T-helper 2 cell (primary cell): ENCODE measurements around the gene VSNL1.
"Not testable (repeated sequence)": the region's sequence is repeated elsewhere in the genome, so short reads cannot be mapped to it uniquely, and the experiment has no call there.

Experiments
- DNase-seq, 5 experiments: peaks; one replicate each; pipeline versions ENCODE4 v3.0.0 to v3.0.0-alpha.2; 2012 to 2022

VSNL1 gene

DNA sequence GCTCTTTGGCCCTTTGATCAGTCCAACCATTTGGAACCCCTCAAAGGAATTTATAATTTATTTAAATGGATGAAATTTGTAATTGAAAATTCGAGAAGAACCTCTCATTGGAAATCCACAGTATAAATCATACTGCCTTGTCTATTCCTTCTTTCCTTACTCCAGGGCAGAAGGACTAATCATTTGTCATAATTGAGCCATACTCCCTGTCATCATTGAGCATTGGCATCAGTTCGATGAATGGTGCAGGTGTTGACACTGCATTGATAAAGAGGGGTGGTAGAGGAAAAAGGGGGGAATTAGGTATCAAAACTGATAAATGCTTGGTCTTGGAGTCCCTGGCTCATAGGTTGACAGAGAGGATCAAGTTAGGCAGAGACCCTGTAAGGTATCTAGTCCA is 2.0 kb downstream of the VSNL1 start:
- no peak for DNase-seq

DNA sequence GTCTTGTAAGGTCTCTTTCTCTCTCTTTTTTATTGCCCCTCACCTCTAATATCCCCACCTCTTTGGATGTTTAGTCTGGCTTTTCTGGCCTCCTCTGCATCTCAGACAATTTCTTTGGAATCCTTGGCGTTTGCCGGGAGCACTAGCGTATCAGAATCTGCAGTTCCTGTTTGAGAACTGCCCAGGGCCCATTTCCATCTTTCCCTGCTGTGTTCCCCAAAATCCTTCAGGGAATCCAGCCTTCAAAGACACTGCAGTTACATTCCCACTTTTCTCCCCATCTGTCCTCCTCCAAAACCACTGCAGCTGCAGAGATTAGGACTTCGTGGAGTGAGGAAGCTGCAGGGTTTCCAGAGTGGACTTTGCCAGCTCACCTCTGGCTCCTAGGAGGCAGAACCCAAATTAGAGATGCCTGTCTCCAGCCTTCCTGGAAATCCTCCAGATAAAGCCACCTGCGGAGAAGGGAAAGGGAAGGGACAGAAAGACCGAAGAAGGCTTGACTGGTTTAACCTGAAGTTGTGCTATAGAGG is 2.7 kb downstream of the VSNL1 start:
- no peak for DNase-seq

DNA sequence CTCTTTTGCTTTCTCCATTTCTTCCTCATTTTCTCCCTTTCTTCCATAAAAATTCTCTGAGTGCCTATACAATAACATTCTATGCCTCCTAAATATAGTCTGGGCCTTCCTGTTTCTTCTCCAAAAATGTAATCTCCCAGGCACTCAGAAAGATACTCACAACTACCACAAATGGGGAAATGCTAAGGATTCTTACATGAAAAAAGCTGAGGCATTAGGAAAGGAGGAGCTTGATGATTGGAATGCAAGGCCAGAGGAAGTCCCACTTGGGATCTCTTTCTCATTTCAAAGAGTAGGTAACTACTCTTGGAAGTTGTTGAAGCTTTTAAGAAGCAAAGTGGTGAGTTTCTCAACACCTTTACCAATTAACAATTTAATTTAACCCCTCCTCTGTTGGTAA is 3.4 kb downstream of the VSNL1 start:
- no peak for DNase-seq

DNA sequence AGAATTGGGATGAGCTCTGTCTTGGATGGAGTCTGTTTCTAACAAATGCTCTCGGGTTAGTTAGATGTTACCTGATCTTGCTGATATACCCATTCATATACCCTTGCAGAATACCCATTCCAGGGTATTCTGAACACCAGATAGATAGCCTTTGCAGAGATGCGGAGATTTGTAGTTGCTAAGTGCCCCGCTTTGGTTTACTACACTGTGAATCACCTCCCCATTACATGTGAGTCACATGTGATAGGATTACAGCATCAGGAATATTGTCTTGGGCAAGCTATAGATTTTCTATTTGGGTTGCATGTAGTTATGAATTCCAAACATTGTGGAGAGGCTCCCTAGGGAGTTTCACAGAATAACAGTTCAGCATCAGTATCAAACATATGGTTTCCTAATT is 3.8 kb downstream of the VSNL1 start:
- DNase-seq: no peak

DNA sequence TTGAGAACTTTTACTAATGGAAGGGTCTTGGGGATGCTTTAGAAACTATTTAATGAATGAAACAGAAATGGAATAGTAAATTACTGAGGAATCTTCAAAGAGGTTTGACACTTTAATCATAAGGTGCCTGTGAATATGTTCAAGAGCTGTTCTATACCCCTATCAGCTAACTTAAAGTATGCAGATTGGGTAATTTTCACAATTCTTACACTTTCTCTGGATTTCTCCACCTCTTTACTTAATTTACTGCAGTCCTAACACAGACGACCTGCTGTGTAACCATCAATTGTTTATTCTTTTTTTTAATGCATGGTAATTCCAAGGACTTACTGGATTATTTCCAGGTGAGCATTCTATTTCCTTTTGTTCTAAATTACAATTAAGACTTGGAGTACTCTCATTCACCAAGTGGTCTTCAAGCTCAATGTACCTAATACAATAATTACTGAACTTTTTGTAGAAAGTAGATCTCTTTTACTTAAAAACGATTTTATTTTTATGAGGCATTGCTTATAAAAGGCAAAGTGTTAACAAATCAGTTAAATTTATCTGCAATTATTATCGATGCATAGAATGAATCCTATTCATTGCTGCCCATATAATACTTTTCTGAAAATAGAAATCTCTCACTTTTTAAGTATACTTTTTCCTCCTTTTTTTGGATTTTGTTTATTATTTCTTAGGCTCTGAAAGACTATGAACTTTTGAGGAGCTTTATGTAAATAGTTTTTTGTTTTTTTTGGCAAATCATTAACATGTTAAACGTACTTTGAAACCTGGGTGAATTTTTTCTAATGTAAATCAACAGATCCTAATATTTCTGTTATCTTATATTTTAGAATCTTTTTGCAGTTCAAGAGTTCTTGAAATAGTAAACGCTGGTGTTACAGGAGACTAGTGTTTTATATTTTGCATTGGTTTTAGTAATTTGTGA is 5.5 kb downstream of the VSNL1 start:
- no peak for DNase-seq

DNA sequence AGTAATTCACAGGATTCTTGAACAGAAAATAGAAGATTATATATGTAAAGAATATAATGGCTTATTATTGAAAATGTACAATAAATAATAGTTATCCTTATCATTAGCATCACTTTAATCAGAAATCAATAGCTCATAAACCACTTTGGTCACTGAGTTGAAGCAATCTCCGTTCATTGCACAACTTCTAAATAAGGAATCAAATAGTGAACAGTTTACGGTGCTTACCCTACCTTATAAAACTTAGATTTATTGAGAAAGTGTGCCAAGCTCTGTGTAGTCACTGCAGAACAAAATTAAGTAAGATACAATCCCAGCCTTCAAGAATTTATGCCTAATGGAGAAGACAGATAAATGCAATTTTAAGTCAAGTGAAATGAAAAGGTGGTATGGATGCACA is 6.7 kb downstream of the VSNL1 start:
- no peak for DNase-seq

DNA sequence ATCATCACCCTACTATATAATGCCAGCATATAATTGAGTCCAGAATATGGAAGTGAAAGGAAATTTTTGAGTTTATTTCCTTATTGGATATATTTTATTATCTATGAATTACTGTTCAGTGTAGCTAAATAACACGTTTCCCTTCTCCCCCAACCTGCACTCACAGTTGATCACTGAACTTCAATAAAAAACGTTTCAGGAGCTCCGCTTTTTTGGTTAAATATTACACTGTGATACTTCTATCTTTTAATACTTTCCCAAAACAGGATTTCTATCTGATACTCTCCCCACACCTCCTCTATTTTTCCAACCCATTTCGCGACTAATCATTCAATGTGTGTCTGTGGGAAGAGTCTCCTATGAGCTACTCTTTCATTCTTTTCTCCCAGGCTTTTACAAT is 7.2 kb downstream of the VSNL1 start:
- no peak for DNase-seq

DNA sequence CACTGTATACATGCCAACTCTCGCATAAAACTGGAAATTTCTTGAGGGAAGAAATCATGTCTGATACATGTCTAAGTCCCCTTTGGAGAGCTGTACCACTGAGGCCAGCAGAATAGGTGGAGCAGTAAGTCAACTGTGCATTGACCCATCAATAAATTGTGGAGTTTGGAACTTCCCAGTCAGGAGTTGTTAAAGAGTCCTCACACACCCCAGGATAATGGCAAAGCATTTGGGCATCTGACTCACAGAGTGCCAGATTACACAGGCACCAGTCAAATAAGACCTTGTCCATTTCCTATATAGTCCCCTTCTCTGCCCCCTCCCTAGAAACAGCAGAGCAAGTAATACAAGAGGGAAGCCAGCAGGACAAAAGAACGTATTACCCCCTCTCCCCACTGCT is 10.4 kb downstream of the VSNL1 start:
- DNase-seq: no peak

DNA sequence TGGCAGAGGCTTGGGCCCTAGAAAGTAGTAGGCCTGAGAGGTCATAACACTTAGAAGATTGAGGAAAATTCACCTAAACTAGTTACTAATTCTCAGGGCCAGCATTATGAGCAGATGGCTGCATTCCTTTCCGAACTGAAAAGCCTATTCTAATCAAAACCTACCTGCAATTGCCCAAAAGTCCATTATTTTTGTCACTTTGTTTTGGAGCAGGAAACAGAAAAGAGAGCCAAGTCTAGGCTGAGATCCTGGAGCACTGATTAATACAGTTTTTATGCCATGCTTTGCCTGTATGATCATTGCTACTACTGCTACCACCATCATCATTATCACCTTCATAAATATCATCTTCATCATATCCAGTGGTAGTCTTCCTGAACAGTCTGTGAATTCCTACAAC is 14.7 kb downstream of the VSNL1 start:
- DNase-seq: no peak

DNA sequence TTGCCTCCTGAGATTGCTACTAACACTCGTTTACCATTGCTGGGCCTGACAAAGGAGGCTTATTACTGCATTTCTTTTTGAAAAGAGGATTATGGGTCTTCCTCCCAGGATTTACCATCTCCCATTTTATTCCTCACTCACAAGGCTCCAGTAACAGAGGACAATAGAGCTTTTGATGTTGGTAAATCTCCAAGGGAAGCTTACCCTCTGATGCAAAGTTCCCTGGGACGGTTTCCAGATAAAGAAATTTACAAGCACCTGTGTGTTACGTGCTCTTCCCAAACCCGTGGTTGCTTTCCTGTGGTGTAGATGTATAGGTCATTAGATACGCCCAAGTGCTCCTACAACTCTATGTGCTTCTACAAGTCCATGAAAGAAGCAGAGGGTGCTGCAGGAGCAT is 17.1 kb downstream of the VSNL1 start:
- no peak for DNase-seq

DNA sequence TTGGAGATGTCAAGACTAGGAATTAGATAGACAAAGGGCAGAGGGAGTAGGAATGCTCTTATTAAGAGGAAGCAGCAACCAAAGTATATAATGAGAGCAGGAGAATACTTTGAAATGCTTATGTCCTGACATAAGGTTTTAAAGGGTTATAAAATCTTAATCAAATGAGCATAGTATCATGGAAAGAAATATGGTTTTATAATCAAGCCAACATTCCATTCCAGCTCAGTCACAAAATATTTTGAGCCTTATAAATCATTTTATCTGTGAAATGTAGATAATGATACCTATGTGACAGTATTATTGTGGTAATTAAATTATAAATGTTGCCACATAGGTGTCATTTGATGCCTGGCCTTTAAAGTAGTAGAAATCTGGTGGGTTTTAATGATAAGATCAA is 17.6 kb downstream of the VSNL1 start:
- DNase-seq: no peak

DNA sequence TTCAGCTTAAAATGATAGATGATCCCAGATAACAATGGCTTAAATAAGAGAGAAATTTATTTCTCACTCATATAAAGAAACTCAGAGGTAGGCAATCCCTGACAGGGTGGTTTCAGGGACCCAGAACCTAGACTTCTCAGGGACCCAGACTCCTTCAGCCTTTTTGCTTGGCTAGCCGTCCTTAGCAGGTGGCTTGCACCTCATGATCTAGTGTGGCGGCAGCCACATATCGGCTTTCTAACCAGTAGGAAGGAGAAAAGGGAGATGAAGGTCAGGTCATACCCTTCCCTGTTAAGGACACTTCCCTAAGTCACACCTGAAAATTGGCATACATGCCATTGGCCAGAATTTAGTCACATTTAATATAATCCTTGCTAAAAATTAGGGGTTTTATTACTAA is 18.4 kb downstream of the VSNL1 start:
- no peak for DNase-seq

DNA sequence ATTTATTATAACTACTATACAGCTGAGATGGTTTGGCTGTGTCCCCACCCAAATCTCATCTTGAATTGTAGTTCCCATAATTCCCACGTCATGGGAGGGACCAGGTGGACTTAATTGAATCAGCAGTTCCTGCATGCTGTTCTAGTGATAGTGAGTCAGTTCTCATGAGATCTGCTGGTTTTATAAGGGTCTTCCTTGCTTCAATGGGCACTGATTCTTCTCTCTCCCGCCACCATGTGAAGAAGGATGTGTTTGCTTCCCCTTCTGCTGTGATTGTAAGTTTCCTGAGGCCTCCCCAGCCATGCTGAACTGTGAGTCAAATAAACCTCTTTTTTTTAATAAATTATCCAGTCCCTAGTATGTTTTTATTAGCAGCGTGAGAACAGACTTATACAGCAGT is 25.2 kb downstream of the VSNL1 start:
- DNase-seq: not testable (repeated sequence)

DNA sequence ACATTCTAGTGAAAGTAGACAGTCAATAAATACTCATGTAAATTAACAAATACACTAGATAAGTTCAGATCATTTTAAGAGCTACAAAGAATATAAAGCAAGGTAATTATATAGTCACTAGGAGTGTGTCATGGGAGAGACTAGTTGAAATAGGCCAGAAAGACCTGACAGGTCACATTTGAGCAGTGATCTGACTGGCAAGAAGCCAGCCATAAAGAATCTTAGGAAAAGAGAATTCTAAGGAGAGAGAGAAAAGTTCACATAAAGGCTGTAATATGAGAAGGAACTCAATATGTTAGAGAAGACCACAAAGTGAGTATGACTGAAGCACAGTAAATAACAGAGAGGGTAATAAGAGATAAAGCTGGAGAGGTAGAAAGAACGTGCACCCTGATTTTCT is 31.2 kb downstream of the VSNL1 start:
- DNase-seq: no peak

DNA sequence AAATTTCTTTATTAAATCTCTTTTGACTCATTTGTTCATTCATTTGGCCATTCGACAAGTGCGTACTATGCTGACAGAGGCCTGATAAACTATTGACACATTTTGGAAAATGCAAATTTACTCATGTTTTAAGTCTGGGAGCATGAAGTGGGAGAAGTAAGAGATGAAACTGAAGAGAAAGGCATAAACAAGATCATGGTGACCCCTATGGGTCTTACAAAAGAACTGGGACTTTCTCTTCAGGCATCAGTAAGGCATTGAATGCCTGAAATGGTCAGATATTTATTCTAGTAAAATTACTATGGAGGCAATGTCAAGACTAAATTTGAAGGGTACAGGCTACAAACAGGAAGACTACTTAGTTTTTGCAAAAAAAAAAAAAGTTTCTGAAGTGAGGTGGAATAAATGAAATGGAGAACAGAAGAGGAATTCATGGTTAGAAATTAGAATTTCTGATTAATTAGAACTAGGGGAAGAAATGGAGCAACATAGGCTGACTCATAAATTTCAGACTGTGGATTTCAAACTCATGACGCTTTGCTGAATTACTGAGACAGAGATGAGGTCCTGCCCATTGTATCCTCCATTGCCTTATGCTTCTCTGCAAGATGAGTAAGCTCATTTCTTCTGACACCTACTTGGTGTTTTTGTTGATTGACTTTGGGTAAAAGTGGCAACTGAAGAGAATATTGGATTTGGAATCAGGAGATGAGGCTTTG is 32.7 kb downstream of the VSNL1 start:
- no peak for DNase-seq

DNA sequence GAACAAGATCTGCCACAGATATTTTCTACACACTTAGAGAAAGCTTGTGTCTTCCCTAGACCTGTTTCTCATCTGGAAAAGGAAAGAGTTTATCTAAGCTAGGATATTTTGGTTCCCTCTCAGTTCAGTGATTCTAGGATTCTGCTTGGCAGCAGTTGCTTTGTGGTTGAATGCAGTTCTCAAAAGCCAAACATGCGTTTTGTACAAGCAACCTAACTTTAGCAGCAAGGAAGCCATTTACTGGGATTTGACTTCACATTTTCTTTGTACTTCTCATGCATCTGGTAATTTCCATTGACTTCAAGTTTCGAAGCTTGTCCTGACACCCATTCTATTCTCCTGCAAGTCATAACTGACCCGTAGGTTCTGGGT is 33.3 kb downstream of the VSNL1 start:
- no peak for DNase-seq

DNA sequence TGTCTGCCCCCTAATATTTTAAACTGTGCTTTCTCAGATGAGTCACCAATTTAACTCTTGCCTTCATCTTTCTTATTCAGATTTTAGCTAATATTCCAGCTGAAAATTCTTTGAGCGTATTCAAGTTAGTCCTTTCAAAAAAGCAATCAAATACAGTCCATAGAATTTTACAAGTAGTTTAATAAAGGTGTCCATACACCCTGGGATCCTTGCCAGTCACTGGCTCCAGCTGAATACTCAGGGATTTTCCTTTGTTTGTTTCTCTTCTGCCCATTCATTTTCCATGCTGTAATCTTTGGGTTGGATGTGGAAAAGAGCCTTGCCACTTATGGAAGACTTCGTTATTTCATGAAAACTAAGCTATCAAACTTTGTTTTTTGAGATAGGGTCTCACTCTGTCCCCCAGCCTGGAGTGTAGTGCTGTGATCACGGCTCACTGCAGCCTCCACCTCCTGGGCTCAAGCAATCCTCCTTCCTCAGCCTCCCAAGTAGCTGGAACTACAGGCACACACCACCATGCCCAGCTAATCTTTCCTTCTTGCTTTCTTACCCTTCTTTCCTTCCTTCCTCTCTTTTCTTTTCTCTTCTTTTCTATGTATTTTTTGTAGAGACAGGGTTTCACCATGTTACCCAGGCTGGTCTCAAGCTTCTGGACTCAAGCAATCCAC is 34.0 kb downstream of the VSNL1 start:
- no peak for DNase-seq

DNA sequence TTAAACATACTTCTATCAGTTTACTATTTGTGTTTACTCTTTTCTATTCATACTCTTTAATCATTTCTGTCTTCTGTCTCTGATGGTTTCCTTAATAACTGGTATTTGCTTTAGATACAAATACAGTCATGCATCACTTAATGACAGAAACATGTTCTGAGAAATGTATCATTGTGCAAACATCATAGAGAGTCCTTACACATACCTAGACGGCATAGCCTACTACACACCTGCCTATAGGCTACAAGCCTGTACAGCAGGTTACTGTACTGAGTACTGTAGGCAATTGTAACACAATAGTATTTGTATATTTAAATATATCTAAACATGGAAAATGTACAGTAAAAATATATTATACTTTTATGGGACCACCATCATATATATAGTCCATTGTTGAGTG is 36.3 kb downstream of the VSNL1 start:
- DNase-seq: no peak

DNA sequence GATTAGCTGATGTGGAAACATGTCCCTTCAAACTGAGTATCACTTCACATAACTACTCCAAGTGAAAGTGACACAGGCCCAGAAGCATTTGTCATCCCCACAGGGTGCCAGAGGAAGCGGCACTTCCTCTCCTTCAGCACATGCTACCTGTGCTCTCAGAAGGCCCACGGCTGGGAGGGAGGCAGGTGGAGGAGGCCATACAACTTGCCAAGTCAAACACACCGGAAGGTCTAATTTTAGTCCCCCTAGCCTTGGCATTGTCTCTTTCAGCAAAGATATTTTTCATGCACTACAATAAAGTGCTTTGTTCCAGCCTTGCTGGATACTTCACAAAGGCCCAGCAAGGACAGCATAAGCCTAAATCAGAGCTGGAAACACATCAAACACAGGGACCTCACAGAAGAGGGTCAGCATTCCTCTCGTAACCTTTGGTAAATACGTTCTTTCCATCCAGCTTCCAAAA is 38.0 kb downstream of the VSNL1 start:
- DNase-seq: no peak

DNA sequence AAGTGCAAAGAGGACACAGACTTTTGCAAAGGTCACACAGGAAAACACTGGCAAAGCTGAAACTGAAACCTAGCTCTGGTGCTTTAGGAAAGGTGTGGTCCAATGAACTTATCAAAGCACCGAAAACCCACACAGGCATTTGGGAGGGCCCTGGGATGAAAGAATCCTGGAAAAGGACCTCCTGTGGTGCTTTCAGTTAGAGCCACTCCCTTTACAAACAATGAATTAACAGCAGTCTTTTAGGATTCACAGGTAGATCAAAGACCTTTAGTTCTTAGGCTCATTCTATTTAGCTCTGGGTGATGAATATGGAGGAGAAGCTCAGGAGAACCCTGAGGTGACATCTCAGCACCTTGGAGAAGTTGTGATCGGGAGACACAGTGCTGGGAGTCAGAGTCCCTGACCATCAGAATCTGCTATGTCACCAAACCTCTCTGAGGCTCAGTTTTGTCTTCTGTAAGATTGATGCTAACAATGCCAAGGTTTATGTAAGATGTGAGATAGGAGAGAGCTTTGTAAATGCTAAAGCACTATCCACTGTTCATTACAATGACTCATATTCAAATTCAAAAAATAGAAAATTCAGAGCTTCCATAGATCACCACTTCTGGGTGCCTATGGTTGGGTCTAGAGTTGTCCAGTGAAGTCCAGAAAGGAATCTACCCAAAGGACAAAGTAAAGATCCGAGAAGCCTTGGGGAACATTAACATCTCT is 39.3 kb downstream of the VSNL1 start:
- DNase-seq: no peak

DNA sequence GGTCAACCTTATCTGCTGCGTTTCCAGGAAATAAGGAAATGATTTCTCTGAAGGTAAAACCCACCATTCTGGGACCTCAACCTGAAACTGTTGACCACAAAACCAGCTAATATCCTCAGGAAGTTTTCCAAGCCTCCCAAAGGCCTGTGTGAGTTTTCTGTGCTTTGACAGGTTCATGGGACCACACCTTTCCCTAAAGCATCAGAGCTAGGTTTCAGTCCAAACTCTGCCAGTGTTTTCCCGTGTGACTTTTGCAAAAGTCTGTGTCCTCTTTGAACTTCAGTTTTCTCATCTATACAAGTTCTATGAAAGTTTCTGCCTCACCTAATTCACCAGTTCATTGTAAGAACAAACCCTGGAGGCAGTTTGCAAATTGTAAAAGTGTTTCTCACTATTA is 39.8 kb downstream of the VSNL1 start:
- no peak for DNase-seq

DNA sequence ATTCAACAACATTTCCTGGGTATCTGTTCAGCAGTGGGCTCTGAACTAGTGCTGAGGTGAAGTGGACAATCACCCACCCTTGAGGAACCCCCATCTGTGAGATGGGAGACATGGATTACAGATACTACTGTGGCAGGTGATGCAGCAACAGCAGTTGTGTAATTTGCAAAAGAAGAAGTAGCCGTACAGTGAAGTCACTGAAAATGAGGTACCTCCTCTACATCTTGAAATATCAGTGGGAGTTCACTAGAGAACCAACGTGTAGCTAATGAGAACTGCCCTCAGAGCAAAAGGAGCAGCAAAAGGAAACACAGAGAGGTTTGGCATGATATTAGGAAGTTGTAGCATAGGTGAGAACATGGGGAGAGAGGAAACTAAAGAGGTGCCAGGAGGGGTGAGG is 41.3 kb downstream of the VSNL1 start:
- no peak for DNase-seq

DNA sequence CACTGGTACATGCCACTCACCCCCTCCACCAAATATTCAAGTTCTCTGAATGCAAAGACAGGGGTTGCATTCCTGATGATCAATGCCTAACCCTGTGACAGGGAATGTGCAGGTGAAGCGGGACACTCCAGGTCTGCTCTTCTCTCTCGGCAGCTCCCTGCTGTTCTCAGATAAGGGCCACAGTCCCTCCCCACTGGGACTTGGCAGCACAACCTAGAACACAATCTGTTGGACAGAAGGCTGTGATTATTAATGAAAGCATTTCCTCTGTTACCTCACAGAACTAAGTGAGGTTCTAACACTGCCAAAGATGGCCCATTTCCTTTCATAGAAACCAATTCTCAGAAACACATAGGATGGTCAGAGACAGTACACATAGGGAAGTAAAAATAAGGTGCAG is 42.7 kb downstream of the VSNL1 start:
- no peak for DNase-seq
